ENCODE data around the gene IRX6. TPM values are rescaled to one million over a fixed set of nuclear protein-coding genes. Genes with fewer than 3 reads are reported as not detected.

IRX6 gene
- total and polyA plus RNA-seq, 2 experiments from 2014 or later = 0.10 TPM; not detected in 1

DNA sequence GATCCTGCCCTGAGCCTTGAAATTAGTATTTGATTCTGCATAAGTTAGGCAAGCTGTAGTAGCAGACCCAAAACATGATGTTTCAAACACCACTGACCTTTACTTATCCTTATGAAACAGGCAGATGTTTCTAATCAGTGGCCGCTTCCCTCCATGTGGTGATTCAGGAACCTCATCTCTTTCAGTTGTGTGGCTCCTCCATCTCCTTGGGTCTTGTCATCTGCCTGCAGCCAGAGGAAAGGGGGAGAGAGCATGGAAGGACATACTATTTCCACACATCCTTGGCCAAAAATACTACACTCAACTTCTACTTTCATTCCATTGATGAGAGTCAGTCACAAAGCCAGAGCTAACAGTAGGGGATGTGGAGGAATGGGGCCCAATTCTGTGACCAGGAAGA is 41.6 kb upstream of the IRX6 start:
- H2AFZ ChIP-seq = no peak overlapping the region
- no peaks in the 10 kb centered on the region for H3K27me3 ChIP-seq (ENCODE audit: insufficient read depth)
- TF ChIP-seq, protein P1, sequence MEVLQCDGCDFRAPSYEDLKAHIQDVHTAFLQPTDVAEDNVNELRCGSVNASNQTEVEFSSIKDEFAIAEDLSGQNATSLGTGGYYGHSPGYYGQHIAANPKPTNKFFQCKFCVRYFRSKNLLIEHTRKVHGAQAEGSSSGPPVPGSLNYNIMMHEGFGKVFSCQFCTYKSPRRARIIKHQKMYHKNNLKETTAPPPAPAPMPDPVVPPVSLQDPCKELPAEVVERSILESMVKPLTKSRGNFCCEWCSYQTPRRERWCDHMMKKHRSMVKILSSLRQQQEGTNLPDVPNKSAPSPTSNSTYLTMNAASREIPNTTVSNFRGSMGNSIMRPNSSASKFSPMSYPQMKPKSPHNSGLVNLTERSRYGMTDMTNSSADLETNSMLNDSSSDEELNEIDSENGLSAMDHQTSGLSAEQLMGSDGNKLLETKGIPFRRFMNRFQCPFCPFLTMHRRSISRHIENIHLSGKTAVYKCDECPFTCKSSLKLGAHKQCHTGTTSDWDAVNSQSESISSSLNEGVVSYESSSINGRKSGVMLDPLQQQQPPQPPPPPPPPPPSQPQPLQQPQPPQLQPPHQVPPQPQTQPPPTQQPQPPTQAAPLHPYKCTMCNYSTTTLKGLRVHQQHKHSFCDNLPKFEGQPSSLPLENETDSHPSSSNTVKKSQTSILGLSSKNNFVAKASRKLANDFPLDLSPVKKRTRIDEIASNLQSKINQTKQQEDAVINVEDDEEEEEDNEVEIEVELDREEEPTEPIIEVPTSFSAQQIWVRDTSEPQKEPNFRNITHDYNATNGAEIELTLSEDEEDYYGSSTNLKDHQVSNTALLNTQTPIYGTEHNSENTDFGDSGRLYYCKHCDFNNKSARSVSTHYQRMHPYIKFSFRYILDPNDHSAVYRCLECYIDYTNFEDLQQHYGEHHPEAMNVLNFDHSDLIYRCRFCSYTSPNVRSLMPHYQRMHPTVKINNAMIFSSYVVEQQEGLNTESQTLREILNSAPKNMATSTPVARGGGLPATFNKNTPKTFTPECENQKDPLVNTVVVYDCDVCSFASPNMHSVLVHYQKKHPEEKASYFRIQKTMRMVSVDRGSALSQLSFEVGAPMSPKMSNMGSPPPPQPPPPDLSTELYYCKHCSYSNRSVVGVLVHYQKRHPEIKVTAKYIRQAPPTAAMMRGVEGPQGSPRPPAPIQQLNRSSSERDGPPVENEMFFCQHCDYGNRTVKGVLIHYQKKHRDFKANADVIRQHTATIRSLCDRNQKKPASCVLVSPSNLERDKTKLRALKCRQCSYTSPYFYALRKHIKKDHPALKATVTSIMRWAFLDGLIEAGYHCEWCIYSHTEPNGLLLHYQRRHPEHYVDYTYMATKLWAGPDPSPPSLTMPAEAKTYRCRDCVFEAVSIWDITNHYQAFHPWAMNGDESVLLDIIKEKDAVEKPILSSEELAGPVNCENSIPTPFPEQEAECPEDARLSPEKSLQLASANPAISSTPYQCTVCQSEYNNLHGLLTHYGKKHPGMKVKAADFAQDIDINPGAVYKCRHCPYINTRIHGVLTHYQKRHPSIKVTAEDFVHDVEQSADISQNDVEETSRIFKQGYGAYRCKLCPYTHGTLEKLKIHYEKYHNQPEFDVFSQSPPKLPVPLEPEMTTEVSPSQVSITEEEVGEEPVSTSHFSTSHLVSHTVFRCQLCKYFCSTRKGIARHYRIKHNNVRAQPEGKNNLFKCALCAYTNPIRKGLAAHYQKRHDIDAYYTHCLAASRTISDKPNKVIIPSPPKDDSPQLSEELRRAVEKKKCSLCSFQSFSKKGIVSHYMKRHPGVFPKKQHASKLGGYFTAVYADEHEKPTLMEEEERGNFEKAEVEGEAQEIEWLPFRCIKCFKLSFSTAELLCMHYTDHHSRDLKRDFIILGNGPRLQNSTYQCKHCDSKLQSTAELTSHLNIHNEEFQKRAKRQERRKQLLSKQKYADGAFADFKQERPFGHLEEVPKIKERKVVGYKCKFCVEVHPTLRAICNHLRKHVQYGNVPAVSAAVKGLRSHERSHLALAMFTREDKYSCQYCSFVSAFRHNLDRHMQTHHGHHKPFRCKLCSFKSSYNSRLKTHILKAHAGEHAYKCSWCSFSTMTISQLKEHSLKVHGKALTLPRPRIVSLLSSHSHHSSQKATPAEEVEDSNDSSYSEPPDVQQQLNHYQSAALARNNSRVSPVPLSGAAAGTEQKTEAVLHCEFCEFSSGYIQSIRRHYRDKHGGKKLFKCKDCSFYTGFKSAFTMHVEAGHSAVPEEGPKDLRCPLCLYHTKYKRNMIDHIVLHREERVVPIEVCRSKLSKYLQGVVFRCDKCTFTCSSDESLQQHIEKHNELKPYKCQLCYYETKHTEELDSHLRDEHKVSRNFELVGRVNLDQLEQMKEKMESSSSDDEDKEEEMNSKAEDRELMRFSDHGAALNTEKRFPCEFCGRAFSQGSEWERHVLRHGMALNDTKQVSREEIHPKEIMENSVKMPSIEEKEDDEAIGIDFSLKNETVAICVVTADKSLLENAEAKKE (CRISPR knock-in tag; IDR thresholded peaks at IDR 0.05) = no peak
- TF ChIP-seq ZNF114 (CRISPR knock-in tag; IDR thresholded peaks at IDR 0.05) = no peak
- TF ChIP-seq EZH2 (IDR thresholded peaks at IDR 0.05; ENCODE audit: low read depth, unreplicated experiment) = no peak
- TF ChIP-seq, protein P2, sequence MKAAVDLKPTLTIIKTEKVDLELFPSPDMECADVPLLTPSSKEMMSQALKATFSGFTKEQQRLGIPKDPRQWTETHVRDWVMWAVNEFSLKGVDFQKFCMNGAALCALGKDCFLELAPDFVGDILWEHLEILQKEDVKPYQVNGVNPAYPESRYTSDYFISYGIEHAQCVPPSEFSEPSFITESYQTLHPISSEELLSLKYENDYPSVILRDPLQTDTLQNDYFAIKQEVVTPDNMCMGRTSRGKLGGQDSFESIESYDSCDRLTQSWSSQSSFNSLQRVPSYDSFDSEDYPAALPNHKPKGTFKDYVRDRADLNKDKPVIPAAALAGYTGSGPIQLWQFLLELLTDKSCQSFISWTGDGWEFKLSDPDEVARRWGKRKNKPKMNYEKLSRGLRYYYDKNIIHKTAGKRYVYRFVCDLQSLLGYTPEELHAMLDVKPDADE (IDR thresholded peaks at IDR 0.05) = no peak
- no peak for TF ChIP-seq STAT1 (IDR thresholded peaks at IDR 0.05; ENCODE audit: unreplicated experiment)
- no peak for TF ChIP-seq ZNF331 (CRISPR knock-in tag; IDR thresholded peaks at IDR 0.05; ENCODE audit: low read depth)
- TF ChIP-seq NANOG (IDR thresholded peaks at IDR 0.05; ENCODE audit: borderline replicate concordance) = no peak
- TF ChIP-seq CREB1 (CRISPR knock-in tag; IDR thresholded peaks at IDR 0.05; ENCODE audit: low read depth) = no peak
- no peak for TF ChIP-seq JUNB (IDR thresholded peaks at IDR 0.05; ENCODE audit: unreplicated experiment)
- TF ChIP-seq EZH2phosphoT487 (IDR thresholded peaks at IDR 0.05; ENCODE audit: unreplicated experiment) = no peak
- TF ChIP-seq, protein P3, sequence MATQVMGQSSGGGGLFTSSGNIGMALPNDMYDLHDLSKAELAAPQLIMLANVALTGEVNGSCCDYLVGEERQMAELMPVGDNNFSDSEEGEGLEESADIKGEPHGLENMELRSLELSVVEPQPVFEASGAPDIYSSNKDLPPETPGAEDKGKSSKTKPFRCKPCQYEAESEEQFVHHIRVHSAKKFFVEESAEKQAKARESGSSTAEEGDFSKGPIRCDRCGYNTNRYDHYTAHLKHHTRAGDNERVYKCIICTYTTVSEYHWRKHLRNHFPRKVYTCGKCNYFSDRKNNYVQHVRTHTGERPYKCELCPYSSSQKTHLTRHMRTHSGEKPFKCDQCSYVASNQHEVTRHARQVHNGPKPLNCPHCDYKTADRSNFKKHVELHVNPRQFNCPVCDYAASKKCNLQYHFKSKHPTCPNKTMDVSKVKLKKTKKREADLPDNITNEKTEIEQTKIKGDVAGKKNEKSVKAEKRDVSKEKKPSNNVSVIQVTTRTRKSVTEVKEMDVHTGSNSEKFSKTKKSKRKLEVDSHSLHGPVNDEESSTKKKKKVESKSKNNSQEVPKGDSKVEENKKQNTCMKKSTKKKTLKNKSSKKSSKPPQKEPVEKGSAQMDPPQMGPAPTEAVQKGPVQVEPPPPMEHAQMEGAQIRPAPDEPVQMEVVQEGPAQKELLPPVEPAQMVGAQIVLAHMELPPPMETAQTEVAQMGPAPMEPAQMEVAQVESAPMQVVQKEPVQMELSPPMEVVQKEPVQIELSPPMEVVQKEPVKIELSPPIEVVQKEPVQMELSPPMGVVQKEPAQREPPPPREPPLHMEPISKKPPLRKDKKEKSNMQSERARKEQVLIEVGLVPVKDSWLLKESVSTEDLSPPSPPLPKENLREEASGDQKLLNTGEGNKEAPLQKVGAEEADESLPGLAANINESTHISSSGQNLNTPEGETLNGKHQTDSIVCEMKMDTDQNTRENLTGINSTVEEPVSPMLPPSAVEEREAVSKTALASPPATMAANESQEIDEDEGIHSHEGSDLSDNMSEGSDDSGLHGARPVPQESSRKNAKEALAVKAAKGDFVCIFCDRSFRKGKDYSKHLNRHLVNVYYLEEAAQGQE (IDR thresholded peaks at IDR 0.05; ENCODE audit: unreplicated experiment) = no peak
- no peak for TF ChIP-seq POLR2AphosphoS5 (IDR thresholded peaks at IDR 0.05; ENCODE audit: low read depth)
- TF ChIP-seq, protein P4, sequence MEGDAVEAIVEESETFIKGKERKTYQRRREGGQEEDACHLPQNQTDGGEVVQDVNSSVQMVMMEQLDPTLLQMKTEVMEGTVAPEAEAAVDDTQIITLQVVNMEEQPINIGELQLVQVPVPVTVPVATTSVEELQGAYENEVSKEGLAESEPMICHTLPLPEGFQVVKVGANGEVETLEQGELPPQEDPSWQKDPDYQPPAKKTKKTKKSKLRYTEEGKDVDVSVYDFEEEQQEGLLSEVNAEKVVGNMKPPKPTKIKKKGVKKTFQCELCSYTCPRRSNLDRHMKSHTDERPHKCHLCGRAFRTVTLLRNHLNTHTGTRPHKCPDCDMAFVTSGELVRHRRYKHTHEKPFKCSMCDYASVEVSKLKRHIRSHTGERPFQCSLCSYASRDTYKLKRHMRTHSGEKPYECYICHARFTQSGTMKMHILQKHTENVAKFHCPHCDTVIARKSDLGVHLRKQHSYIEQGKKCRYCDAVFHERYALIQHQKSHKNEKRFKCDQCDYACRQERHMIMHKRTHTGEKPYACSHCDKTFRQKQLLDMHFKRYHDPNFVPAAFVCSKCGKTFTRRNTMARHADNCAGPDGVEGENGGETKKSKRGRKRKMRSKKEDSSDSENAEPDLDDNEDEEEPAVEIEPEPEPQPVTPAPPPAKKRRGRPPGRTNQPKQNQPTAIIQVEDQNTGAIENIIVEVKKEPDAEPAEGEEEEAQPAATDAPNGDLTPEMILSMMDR (conservative IDR thresholded peaks at IDR 0.05; ENCODE audit: low read depth in 2 of 2) = no peak
- no peaks in the 10 kb centered on the region for H3F3A ChIP-seq (replicated peaks; ENCODE audit: low read depth)
- Mint-ChIP-seq H3K27ac (no peak overlapping the region), H3K4me3 (no peak overlapping the region), H3K9me3 (peaks cover 6% of the 10 kb centered on the region), H3K36me3 (ENCODE audit: low read depth) (no peaks in the 10 kb centered on the region), H3K4me1 (peaks cover 11% of the 10 kb centered on the region), H3K27me3 (ENCODE audit: insufficient read depth, low read depth, poor library complexity) (peaks cover 2% of the 10 kb centered on the region)
- H4K20me1 ChIP-seq (replicated peaks; ENCODE audit: insufficient read depth) = no peaks in the 10 kb centered on the region
- DNase-seq (ENCODE audit: low spot score) = no peak
- no peak for ATAC-seq
- no peak overlapping the region for H3K4me2 ChIP-seq
- peaks cover 13% of the 10 kb centered on the region; the same call in 1 of the 2 replicates for H3K9me2 ChIP-seq (ENCODE audit: insufficient read depth)
- H3K4me1 ChIP-seq (ENCODE audit: insufficient read depth) = peaks cover 13% of the 10 kb centered on the region
- no peaks in the 10 kb centered on the region for H3K79me2 ChIP-seq (replicated peaks; ENCODE audit: insufficient read depth)
- H3K4me3 ChIP-seq = no peak overlapping the region
- H3K27ac ChIP-seq (ENCODE audit: low read depth) = no peak overlapping the region
- no peaks in the 10 kb centered on the region for H3K36me3 ChIP-seq (ENCODE audit: insufficient read depth)

Measured in GM23338 (cell line).